ENCODE data around the gene RAB1B. TPM values are rescaled to one million over a fixed set of nuclear protein-coding genes. Genes with fewer than 3 reads are reported as not detected.

Gene RAB1B
- polyA plus RNA-seq, 6 donors from 2014 or later, result 10.3 to 13.3 (median 12.2) TPM

DNA sequence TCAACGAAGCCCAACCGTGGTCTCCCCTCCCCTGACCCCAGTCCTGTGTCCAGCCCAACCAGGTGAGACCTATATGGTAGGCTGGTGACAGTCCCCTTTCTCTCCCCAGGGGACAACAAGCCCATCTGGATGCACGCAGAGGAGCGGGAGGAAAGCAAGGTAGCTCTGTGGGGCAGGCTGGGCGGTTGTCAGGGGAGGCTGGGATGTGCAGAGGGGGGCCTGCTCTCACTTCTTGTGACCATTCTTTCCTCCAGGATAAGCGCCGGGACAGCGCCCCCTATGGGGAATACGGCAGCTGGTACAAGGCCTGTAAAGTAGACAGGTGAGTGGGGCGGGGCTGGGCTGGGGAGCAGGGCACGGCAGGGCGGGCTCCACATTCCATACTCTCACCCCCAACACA, 3.5 kb upstream of the RAB1B start:
- H3K9me3 Mint-ChIP-seq, result no peaks in the 10 kb centered on the region

DNA sequence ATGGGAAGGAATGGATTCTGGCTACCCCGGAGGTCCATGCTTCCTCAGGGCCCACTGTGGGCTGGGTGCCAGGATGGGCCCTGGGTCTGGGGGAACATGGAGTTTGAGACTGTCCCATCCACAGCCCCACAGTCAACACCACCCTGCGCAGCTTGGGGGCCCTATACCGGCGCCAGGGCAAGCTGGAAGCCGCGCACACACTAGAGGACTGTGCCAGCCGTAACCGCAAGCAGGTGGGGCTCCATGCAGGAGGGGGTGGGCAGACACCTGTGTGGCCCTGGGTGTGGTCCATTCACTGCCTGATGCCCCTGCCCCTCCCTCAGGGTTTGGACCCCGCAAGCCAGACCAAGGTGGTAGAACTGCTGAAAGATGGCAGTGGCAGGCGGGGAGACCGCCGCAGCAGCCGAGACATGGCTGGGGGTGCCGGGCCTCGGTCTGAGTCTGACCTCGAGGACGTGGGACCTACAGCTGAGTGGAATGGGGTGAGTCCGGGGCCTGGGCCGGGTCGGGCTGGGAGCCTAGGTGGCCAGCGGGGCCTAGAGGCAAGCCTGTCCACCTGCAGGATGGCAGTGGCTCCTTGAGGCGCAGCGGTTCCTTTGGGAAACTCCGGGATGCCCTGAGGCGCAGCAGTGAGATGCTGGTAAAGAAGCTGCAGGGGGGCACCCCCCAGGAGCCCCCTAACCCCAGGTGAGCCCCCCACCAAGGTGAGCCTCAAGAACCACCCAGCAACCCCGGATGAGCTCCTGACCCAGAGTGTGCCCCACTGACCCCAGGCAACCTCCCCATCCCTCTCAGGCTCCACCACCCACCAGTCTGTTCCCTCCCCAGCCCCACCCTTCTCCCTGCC, 2.7 kb upstream of the RAB1B start:
- peaks cover 28 to 33% (median 29%) of the 10 kb centered on the region in 3 donors for H3K4me1 Mint-ChIP-seq
- H3K4me3 Mint-ChIP-seq, result peak overlapping the region in 3 of 8 donors; percentile 12 to 95 (median 12)
- H3K27me3 Mint-ChIP-seq, result no peaks in the 10 kb centered on the region
- ATAC-seq (ENCODE audit: low read depth in 2 of 2) (no peak), DNase-seq (no peak)
- no peaks in the 10 kb centered on the region for H3K9me3 Mint-ChIP-seq
- peak overlapping the region in 1 of 6 donors; percentile 36 for H3K27ac Mint-ChIP-seq
- H3K36me3 Mint-ChIP-seq, result peaks cover 0 to 8% of the 10 kb centered on the region in 2 donors

More for the DNA sequence above, 3.5 kb upstream of the RAB1B start:
- Mint-ChIP-seq H3K27ac (no peak overlapping the region), H3K27me3 (no peaks in the 10 kb centered on the region), H3K36me3 (peaks cover 0 to 8% of the 10 kb centered on the region in 2 donors), H3K4me1 (peaks cover 27 to 30% (median 28%) of the 10 kb centered on the region in 3 donors), H3K4me3 (peak overlapping the region in 2 of 8 donors; percentile 29 to 41)
- no peak for DNase-seq
- ATAC-seq (ENCODE audit: low read depth in 2 of 2), result no peak

DNA sequence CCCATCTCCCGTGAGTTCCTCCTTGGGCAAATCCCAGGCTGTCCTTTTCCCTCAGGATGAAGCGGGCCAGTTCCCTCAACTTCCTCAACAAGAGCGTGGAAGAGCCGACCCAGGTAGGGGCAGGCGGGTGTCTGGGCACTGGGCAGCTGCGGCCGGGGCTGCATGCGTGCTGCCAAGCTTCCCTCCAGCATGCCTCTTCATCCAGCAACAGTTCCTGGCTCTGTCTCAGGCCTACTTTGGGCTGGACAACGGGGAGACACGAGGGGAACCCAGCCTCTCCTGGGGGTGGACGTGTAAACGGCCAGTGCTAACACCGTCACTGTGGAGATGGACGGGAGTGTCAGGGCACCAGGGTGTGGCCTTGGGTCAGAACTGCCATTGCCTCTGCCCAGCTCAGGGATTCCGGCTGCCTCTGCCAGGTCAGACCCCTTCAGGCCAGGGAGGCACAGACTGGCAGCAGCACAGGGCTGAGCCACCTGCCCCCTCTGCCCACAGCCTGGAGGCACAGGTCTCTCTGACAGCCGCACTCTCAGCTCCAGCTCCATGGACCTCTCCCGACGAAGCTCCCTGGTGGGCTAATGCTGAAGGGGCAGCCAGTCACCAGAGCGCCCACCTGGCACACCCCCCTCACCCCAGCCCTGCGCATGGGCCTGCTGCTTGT, 1.9 kb upstream of the RAB1B start:
- H3K9me3 Mint-ChIP-seq, result no peaks in the 10 kb centered on the region
- H3K36me3 Mint-ChIP-seq, result peaks cover 0 to 8% of the 10 kb centered on the region in 2 donors
- no peaks in the 10 kb centered on the region for H3K27me3 Mint-ChIP-seq
- no peak for DNase-seq
- no peak for ATAC-seq (ENCODE audit: low read depth in 2 of 2)
- peaks cover 31 to 35% (median 32%) of the 10 kb centered on the region in 3 donors for H3K4me1 Mint-ChIP-seq
- peak overlapping the region in 7 of 8 donors; percentile 5 to 100 (median 97) for H3K4me3 Mint-ChIP-seq
- H3K27ac Mint-ChIP-seq, result peak overlapping the region in 3 of 6 donors; percentile 36 to 99 (median 98)

DNA sequence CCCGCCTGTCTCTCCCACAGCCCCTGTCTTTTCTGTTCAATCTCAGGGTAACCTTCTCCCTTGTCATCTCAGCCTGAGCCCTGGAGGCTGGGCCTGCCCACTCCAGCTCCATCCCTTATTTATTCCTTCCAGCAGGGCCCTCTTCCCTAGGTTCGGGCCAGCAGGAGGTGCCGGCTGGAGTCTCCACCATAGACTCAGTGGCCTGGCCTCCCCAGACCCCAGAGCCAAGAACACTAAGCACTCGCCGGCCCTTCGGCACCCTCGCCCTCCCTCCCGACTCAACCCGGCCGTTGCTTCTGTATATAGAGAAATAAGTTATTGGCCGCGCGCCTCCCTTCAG, 1.4 kb upstream of the RAB1B start:
- Mint-ChIP-seq H3K4me3 (peak overlapping the region; percentile 94 to 100 (median 99)), H3K9me3 (no peaks in the 10 kb centered on the region), H3K27ac (peak overlapping the region in 4 of 6 donors; percentile 79 to 100 (median 98)), H3K36me3 (peaks cover 0 to 8% of the 10 kb centered on the region in 2 donors), H3K27me3 (no peaks in the 10 kb centered on the region), H3K4me1 (peaks cover 31 to 35% (median 34%) of the 10 kb centered on the region in 3 donors)
- no peak for ATAC-seq (ENCODE audit: low read depth in 2 of 2)
- DNase-seq, result no peak

DNA sequence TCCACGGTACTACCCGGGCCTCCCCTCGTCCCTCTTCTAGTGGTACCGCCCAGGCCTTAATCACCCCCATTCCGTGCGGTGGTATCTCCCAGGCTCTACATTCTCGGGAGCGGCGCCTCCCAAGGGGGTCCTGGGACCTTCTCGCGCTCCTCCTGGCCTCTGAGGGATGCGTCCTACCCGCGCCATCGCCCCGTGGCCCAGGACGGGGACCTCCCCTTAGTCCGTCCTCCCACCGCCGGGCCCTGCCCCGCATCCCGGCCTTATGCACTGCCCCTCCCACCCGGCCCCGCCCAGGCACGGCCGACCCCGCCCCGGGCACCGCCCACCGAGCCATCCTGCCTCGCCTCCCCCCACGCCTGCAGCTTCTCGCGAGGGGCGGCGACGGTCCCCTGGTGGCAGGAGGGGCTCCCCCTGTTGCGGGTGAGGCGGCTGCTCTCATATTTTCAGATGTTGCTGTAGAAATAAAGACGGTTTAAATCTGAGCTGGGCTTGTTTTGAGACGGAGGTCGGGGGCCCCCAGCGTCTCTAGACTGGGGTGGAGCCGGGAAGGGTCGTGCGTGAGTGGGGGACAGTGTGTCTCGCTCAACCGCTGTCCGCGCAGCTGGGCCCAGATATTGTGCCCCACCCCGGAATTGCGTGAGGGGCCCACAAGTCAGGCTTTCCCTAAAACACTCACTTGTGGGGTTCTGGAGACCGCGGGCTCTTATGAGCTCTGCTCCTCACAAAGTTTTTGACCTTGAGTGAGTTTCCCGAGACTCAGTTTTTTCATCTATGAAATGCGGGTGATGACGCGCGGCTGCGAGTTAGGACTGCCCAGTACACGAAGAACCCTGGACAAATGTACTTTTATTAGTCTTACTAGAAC, 828 bp upstream of the RAB1B start:
- Mint-ChIP-seq H3K27me3 (no peaks in the 10 kb centered on the region), H3K4me3 (peak overlapping the region; percentile 94 to 100 (median 99)), H3K36me3 (peaks cover 3 to 8% of the 10 kb centered on the region in 2 donors), H3K9me3 (no peaks in the 10 kb centered on the region), H3K27ac (peak overlapping the region; percentile 98 to 100 (median 99)), H3K4me1 (peaks cover 31 to 35% (median 34%) of the 10 kb centered on the region in 3 donors)
- ATAC-seq (ENCODE audit: low read depth in 2 of 2), result peak; percentile 57 to 58
- DNase-seq, result peak; percentile 87

DNA sequence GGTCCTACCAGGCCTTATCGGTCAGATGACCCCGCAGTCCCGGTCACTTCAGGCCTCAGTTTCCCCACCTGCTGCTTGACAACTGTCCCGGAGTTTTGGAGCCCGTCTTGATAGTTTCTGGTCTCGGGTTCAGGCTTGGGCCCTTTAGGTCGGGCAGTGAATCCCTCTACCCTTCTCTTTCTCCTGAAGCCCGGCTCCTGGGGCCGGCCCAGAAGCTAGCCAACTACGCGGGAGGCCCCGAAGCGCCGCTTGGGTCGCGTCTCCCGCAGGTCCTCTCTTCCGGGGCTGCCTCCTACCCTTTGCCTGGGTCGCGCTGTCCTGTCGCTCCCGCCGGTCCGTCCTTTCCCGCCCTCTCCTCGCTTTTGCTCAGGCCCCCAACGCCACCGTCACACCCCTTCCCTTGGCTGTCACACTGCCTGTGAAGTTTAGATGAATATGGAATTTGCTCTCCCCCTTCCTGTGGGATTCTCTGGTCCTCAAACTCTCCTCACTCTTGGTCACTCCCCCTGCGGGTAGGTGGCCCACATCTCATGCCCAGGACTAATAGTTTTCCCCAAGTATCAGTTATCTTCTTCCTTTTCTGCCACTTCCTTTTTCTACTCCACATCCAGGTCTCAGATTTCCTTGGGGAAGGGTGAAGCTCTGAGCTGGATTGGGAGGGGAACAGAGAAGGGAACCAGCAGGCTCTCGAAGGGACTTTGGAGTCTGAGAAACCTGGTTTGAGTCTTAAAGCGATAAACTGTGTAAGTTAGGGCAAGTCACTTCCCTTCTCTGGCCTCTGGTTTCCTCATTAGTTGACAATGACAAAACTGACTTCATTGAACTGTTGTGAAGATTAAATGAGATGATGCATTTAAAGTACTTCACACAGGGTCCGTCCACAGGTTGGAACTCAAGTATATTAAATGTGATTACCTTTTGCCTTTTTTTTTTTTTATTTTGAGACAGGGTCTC, 790 bp downstream of the RAB1B start:
- Mint-ChIP-seq H3K9me3 (no peaks in the 10 kb centered on the region), H3K4me1 (peaks cover 35 to 39% (median 38%) of the 10 kb centered on the region in 3 donors)

DNA sequence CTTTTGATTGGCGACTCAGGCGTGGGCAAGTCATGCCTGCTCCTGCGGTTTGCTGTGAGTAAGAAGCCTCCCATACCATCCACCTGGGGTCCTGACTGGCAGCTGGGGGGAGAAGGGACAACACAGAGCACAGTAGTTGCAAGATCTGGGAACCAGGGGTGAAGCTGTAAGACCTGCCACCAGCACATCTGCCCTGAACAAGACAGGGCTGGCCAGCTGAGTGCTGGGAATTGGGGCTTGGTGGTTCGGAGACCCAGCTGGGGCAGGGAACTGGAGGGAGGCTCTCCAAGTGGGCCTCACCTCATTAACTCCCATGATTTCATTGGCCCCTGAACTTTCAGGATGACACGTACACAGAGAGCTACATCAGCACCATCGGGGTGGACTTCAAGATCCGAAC, 3.4 kb downstream of the RAB1B start:
- no peak for DNase-seq
- H3K27me3 Mint-ChIP-seq, result no peaks in the 10 kb centered on the region
- peak overlapping the region in 2 of 6 donors; percentile 33 to 51 for H3K27ac Mint-ChIP-seq
- H3K4me3 Mint-ChIP-seq, result peak overlapping the region in 3 of 8 donors; percentile 39 to 64 (median 61)
- H3K9me3 Mint-ChIP-seq, result no peaks in the 10 kb centered on the region
- no peak for ATAC-seq (ENCODE audit: low read depth in 2 of 2)
- peaks cover 33 to 38% (median 37%) of the 10 kb centered on the region in 3 donors for H3K4me1 Mint-ChIP-seq
- peaks cover 12 to 43% of the 10 kb centered on the region in 2 donors for H3K36me3 Mint-ChIP-seq

More for the DNA sequence above, 790 bp downstream of the RAB1B start:
- no peak for DNase-seq
- no peak for ATAC-seq (ENCODE audit: low read depth in 2 of 2)
- Mint-ChIP-seq H3K27me3 (no peaks in the 10 kb centered on the region), H3K27ac (peak overlapping the region; percentile 87 to 100 (median 98)), H3K4me3 (peak overlapping the region; percentile 94 to 100 (median 99)), H3K36me3 (peaks cover 12 to 21% of the 10 kb centered on the region in 2 donors)

DNA sequence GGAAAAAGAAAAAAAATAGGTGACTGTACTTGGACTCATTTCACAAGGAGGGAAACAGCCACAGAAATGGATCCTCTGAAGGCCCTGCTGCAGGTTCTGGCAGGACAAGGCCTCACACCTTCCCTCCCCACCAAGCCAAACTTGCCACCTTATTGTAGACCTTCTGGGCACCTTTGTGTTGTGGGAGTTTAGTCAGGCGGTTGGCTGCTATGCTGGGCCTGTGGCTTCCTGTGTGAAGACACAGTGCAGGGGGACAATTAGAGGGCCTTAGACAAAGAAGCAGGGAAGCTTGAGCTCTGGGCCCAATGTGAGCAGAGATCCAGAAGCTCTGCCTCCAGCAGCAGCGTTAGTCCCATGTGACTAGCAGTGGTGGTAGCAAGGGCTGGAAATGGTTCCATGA, 4.2 kb downstream of the RAB1B start:
- H3K27me3 Mint-ChIP-seq, result no peaks in the 10 kb centered on the region
- no peaks in the 10 kb centered on the region for H3K9me3 Mint-ChIP-seq
- H3K36me3 Mint-ChIP-seq, result peaks cover 12 to 44% of the 10 kb centered on the region in 2 donors
- DNase-seq (no peak), ATAC-seq (ENCODE audit: low read depth in 2 of 2) (no peak)
- H3K27ac Mint-ChIP-seq, result peak overlapping the region in 1 of 6 donors; percentile 52
- H3K4me3 Mint-ChIP-seq, result peak overlapping the region in 1 of 8 donors; percentile 64
- peaks cover 33 to 40% (median 34%) of the 10 kb centered on the region in 3 donors for H3K4me1 Mint-ChIP-seq

DNA sequence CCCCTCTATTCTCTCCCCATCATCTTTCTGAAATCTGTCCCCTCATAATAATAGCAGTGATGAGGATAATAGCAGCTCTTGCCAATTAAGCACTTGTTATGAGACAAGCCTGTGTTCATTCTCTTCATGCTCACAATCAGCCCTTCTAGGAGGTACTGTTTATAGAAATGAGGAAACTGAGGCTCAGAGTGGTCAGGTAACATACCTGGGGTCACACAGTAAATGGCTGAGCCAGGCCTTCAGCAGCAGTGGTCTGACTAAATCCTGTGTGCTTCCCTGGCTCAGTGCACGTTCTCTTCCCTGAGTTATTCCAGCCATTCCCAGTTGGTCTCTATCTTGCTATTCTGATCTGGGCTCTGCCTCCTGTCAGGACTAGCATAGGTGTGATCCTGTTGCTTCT, 5.8 kb downstream of the RAB1B start:
- Mint-ChIP-seq H3K27ac (no peak overlapping the region), H3K4me1 (peaks cover 30 to 35% (median 34%) of the 10 kb centered on the region in 3 donors), H3K9me3 (no peaks in the 10 kb centered on the region), H3K36me3 (peaks cover 12 to 40% of the 10 kb centered on the region in 2 donors), H3K27me3 (peaks cover 0 to 4% (median 3%) of the 10 kb centered on the region in 3 donors), H3K4me3 (peak overlapping the region in 1 of 8 donors; percentile 42)
- ATAC-seq (ENCODE audit: low read depth in 2 of 2), result no peak
- no peak for DNase-seq

DNA sequence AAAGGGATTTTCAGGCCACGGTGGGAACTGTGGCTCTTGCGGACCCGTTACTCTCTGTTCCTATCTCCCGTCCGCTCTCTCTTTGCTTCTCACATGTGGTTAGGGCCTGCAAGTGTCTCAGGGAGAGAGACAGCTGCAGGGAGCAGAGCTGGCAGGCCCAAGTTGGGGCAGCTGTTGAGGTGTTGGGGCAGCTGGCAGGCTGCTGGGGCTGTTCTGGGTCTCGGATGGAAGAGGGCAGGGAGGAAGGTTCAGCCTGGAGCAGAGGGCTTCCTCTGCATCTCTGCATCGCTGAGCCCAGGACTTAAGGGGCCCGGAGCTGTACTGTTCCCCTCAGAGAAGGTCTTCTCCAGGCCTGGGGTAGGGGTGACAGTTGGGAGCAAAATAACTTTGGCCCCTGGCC, 7.0 kb downstream of the RAB1B start:
- peaks cover 0 to 11% (median 11%) of the 10 kb centered on the region in 3 donors for H3K27me3 Mint-ChIP-seq
- H3K4me3 Mint-ChIP-seq, result peak overlapping the region in 1 of 8 donors; percentile 30
- H3K36me3 Mint-ChIP-seq, result peaks cover 12 to 36% of the 10 kb centered on the region in 2 donors
- no peak for DNase-seq
- H3K27ac Mint-ChIP-seq, result no peak overlapping the region
- peaks cover 32 to 35% (median 32%) of the 10 kb centered on the region in 3 donors for H3K4me1 Mint-ChIP-seq
- no peak for ATAC-seq (ENCODE audit: low read depth in 2 of 2)
- no peaks in the 10 kb centered on the region for H3K9me3 Mint-ChIP-seq

DNA sequence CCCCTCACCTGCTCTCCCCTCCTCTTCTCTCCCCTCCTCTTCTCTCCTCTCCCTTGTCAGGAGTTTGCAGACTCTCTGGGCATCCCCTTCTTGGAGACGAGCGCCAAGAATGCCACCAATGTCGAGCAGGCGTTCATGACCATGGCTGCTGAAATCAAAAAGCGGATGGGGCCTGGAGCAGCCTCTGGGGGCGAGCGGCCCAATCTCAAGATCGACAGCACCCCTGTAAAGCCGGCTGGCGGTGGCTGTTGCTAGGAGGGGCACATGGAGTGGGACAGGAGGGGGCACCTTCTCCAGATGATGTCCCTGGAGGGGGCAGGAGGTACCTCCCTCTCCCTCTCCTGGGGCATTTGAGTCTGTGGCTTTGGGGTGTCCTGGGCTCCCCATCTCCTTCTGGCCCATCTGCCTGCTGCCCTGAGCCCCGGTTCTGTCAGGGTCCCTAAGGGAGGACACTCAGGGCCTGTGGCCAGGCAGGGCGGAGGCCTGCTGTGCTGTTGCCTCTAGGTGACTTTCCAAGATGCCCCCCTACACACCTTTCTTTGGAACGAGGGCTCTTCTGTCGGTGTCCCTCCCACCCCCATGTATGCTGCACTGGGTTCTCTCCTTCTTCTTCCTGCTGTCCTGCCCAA, 7.7 kb downstream of the RAB1B start:
- no peaks in the 10 kb centered on the region for H3K9me3 Mint-ChIP-seq
- no peak for ATAC-seq (ENCODE audit: low read depth in 2 of 2)
- peak overlapping the region in 1 of 8 donors; percentile 7 for H3K4me3 Mint-ChIP-seq
- no peak for DNase-seq
- H3K36me3 Mint-ChIP-seq, result peaks cover 12 to 36% of the 10 kb centered on the region in 2 donors
- peak overlapping the region in 1 of 6 donors; percentile 76 for H3K27ac Mint-ChIP-seq
- H3K4me1 Mint-ChIP-seq, result peaks cover 27 to 35% (median 32%) of the 10 kb centered on the region in 3 donors
- H3K27me3 Mint-ChIP-seq, result peaks cover 0 to 15% (median 11%) of the 10 kb centered on the region in 3 donors

All from naive B cell (primary cell).